Measurements from ENCODE around the gene DDX50. TPM values are rescaled to one million over a fixed set of nuclear protein-coding genes. Genes with fewer than 3 reads are reported as not detected.
A peak's percentile ranks its signal among the peaks of the same experiment; 100 is the strongest.

DDX50 gene
- total and polyA plus RNA-seq, 11 donors = 7.4 to 26.9 (median 20.1) TPM

GRCh38 chr10:68880181-68880580 lies 20.9 kb upstream of the DDX50 start:
- WGBS, 4 donors = 90 to 94% (median 91%) methylated on average over 4 of the region's 4 CpGs
- no peaks in the 10 kb centered on the region for H3K27me3 ChIP-seq
- H3K36me3 ChIP-seq = no peaks in the 10 kb centered on the region
- DNase-seq = no peak
- ATAC-seq = no peak
- H3K9me3 ChIP-seq = no peaks in the 10 kb centered on the region
- no peak overlapping the region for H3K4me3 ChIP-seq
- TF ChIP-seq POLR2A (IDR thresholded peaks at IDR 0.05) = no peak
- H3K27ac ChIP-seq = no peak overlapping the region
- no peaks in the 10 kb centered on the region for H3K4me1 ChIP-seq
- intact Hi-C loops (cut with DNase I) = no loop called here

- Histone ChIP-seq H3K27me3 (no peaks in the 10 kb centered on the region), H3K4me1 (peaks cover 0 to 7% (median under 1%) of the 10 kb centered on the region in 12 donors), H3K27ac (no peak overlapping the region), H3K4me3 (no peak overlapping the region), H3K36me3 (no peaks in the 10 kb centered on the region), H3K9me3 (no peaks in the 10 kb centered on the region)
- DNase-seq = no peak
- TF ChIP-seq POLR2A (IDR thresholded peaks at IDR 0.05) (no peak), CTCF (IDR thresholded peaks at IDR 0.05) (no peak)
- intact Hi-C loops (cut with DNase I) = loop anchor here in 8 of 10 donors (5.0 to 10.0 kb wide), 5 partner anchors 98 to 490 kb away; partner anchors contain the start of gene RUFY2 (in 1 of the 8)
- 97 to 100% (median 98%) methylated on average over 2 of the region's 2 CpGs for WGBS, 4 donors
- ATAC-seq = no peak
Measured at GRCh38 chr10:68895041-68895440, 6.1 kb upstream of the DDX50 start.

GRCh38 chr10:68897336-68897741 lies 3.8 kb upstream of the DDX50 start:
- no peak overlapping the region for H3K4me3 ChIP-seq
- no peaks in the 10 kb centered on the region for H3K36me3 ChIP-seq
- H3K27ac ChIP-seq = no peak overlapping the region
- ATAC-seq = no peak
- WGBS, 4 donors = 35 to 41% (median 38%) methylated on average over 3 of the region's 3 CpGs
- peaks cover 0 to 17% (median 12%) of the 10 kb centered on the region in 12 donors for H3K4me1 ChIP-seq
- DNase-seq = peak in 3 of 5 donors; percentile 29 to 47 (median 36)
- peak; percentile 27 to 69 (median 50) for TF ChIP-seq CTCF (IDR thresholded peaks at IDR 0.05)
- no peak for TF ChIP-seq POLR2A (IDR thresholded peaks at IDR 0.05)
- H3K9me3 ChIP-seq = no peaks in the 10 kb centered on the region
- intact Hi-C loops (cut with DNase I) = loop anchor here in 8 of 10 donors (2.0 to 10.0 kb wide), 6 partner anchors 100 to 493 kb away; partner anchors contain the start of gene RUFY2 (in 1 of the 8)
- no peaks in the 10 kb centered on the region for H3K27me3 ChIP-seq

DNA sequence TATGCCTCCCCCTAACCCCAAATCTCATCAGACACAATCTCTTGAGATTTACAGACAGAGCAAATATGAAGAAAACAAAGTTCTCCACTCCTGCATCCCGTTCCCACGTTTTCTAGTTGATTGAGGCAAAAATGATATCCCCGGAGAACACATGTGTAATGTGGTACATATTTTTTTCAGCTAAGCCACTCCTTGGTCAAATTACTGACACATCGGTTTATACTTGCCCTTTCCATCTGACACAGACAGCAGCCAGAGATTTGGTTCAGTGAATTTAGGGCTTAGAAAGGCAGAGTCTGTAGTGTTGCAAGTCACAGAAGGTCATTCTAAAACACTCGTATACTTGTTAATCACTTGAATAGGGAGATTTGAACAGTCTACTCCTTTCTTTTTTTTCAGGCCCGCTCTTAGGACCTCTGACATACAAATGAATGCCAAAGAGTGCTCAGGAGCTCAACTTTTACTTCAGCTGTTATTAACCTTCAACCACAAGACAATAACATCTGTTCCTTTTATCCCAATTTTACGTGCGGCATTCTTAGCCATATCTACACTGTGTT lies 1.8 kb upstream of the DDX50 start:
- Histone ChIP-seq H3K36me3 (no peaks in the 10 kb centered on the region), H3K27ac (no peak overlapping the region), H3K4me1 (peaks cover 0 to 32% (median 20%) of the 10 kb centered on the region in 12 donors), H3K4me3 (no peak overlapping the region), H3K27me3 (no peaks in the 10 kb centered on the region), H3K9me3 (no peaks in the 10 kb centered on the region)
- intact Hi-C loops (cut with DNase I) = loop anchor here in 8 of 10 donors (5.0 to 10.0 kb wide), 5 partner anchors 102 to 494 kb away; partner anchors contain the start of gene RUFY2 (in 1 of the 8)
- DNase-seq = no peak
- ATAC-seq = no peak
- WGBS, 4 donors = 87 to 94% (median 91%) methylated on average over 8 of the region's 8 CpGs
- TF ChIP-seq CTCF (IDR thresholded peaks at IDR 0.05) (no peak), POLR2A (IDR thresholded peaks at IDR 0.05) (no peak)

Measured in heart left ventricle (tissue), 16 donors.